GM12892 (cell line): ENCODE data around the gene LRMDA.

Source experiments
- POLR2A ChIP-seq: IDR thresholded peaks from 2 replicates; pipeline ENCODE4 v1.6.1; 2011; ENCODE audit warnings: low read depth, low read length, control low read depth
- POLR2AphosphoS5 ChIP-seq: IDR thresholded peaks from 2 replicates; pipeline ENCODE4 v1.6.1; 2011; ENCODE audit warnings: low read depth, low read length, control low read depth
- TAF1 ChIP-seq: IDR thresholded peaks from 2 replicates; pipeline ENCODE4 v1.6.1; 2011; ENCODE audit warnings: low read depth, mild to moderate bottlenecking, control low read depth, low read length, borderline replicate concordance

- TF ChIP-seq TAF1 (no peak), POLR2A (no peak), POLR2AphosphoS5 (no peak)
Measured at GRCh38 chr10:75801661-75802060, 370.2 kb downstream of the LRMDA start.
